Measurements from ENCODE around the gene POLR3G. TPM values are rescaled to one million over a fixed set of nuclear protein-coding genes. Genes with fewer than 3 reads are reported as not detected.
A peak's percentile ranks its signal among the peaks of the same experiment; 100 is the strongest.

POLR3G gene
- total RNA-seq, 1 experiment from 2014 or later: 4.4 TPM

GRCh38 chr5:90558344-90559192 is 83.9 kb downstream of the POLR3G start, which contains the start of gene ADGRV1:
Gene ADGRV1, plus strand, starts transcription at chr5:90558797. Its CDS starts 99 bp downstream, at chr5:90558896.
- peak within 1 kb of the TSS; percentile 79 for H2AFZ ChIP-seq
- peak within 1 kb of the TSS; percentile 54 for H3K4me3 ChIP-seq
- no peak within 1 kb of the TSS for H3K27ac ChIP-seq
- BruUV-seq (replicated peaks): no TSS peak
- no peaks in the 10 kb centered on the region for H4K20me1 ChIP-seq (ENCODE audit: insufficient read depth)
- H3F3A ChIP-seq (ENCODE audit: insufficient read depth, low read depth): no peaks in the 10 kb centered on the region
- H3K9me2 ChIP-seq (ENCODE audit: insufficient read depth): no peaks in the 10 kb centered on the region
- no peaks in the 10 kb centered on the region for H3K79me2 ChIP-seq (ENCODE audit: low read depth)
- DNase-seq: peak; percentile 82 to 88
- peaks cover 44% of the 10 kb centered on the region for H3K27me3 ChIP-seq (ENCODE audit: insufficient read depth, low read depth)
- ChIA-PET CTCF (no interaction called here), POLR2A (ENCODE audit: unreplicated experiment) (no interaction called here)
- intact Hi-C loops (cut with micrococcal nuclease; ENCODE audit: unreplicated experiment): no loop called here
- TF ChIP-seq EZH2 (IDR thresholded peaks at IDR 0.05; ENCODE audit: low read depth) (no peak), CTCF (conservative IDR thresholded peaks at IDR 0.05) (no peak)
- H3K36me3 ChIP-seq (ENCODE audit: low read depth): no peaks in the 10 kb centered on the region
- 0 out of 2 replicates have a peak, but pooled peaks cover 4% of the 10 kb centered on the region for H3K4me1 ChIP-seq (replicated peaks; ENCODE audit: insufficient read depth)
- H3K4me2 ChIP-seq: peak within 1 kb of the TSS; percentile 87
- no peaks in the 10 kb centered on the region for H3K9me3 ChIP-seq (ENCODE audit: insufficient read depth, low read depth)

- ChIA-PET CTCF (no interaction called here), POLR2A (ENCODE audit: unreplicated experiment) (no interaction called here)
- no peak for DNase-seq
- Histone ChIP-seq H3K4me2 (no peak overlapping the region), H3K79me2 (ENCODE audit: low read depth) (no peaks in the 10 kb centered on the region), H3K4me1 (replicated peaks; ENCODE audit: insufficient read depth) (0 out of 2 replicates have a peak, but pooled peaks cover 4% of the 10 kb centered on the region), H3K9me3 (ENCODE audit: insufficient read depth, low read depth) (no peaks in the 10 kb centered on the region), H3K4me3 (no peak overlapping the region), H3K9me2 (ENCODE audit: insufficient read depth) (no peaks in the 10 kb centered on the region), H3F3A (ENCODE audit: insufficient read depth, low read depth) (no peaks in the 10 kb centered on the region), H3K27me3 (ENCODE audit: insufficient read depth, low read depth) (peaks cover 22% of the 10 kb centered on the region), H2AFZ (no peak overlapping the region), H3K27ac (no peak overlapping the region), H3K36me3 (ENCODE audit: low read depth) (no peaks in the 10 kb centered on the region), H4K20me1 (ENCODE audit: insufficient read depth) (no peaks in the 10 kb centered on the region)
- BruUV-seq (replicated peaks): no TSS peak
- no peak for TF ChIP-seq EZH2 (IDR thresholded peaks at IDR 0.05; ENCODE audit: low read depth)
- TF ChIP-seq CTCF (conservative IDR thresholded peaks at IDR 0.05): no peak
- intact Hi-C loops (cut with micrococcal nuclease; ENCODE audit: unreplicated experiment): no loop called here
Observed at GRCh38 chr5:90560771-90561170, 86.1 kb downstream of the POLR3G start.

- Histone ChIP-seq H3K27me3 (ENCODE audit: insufficient read depth, low read depth) (peaks cover 12% of the 10 kb centered on the region), H3K9me3 (ENCODE audit: insufficient read depth, low read depth) (peaks cover 1% of the 10 kb centered on the region; the same call in 1 of the 2 replicates)
- POLR2A ChIA-PET (ENCODE audit: unreplicated experiment): no interaction called here
Observed at GRCh38 chr5:90561766-90562165, 87.1 kb downstream of the POLR3G start.

More at GRCh38 chr5:90561766-90562165, 87.1 kb downstream of the POLR3G start:
- no peaks in the 10 kb centered on the region for H4K20me1 ChIP-seq (ENCODE audit: insufficient read depth)
- no TSS peak for BruUV-seq (replicated peaks)
- no peak overlapping the region for H3K4me3 ChIP-seq
- H3F3A ChIP-seq (ENCODE audit: insufficient read depth, low read depth): no peaks in the 10 kb centered on the region
- intact Hi-C loops (cut with micrococcal nuclease; ENCODE audit: unreplicated experiment): no loop called here
- no peaks in the 10 kb centered on the region for H3K79me2 ChIP-seq (ENCODE audit: low read depth)
- H2AFZ ChIP-seq: no peak overlapping the region
- no peak for TF ChIP-seq CTCF (conservative IDR thresholded peaks at IDR 0.05)
- no peak for TF ChIP-seq EZH2 (IDR thresholded peaks at IDR 0.05; ENCODE audit: low read depth)
- H3K4me2 ChIP-seq: no peak overlapping the region
- no peak overlapping the region for H3K27ac ChIP-seq
- 0 out of 2 replicates have a peak, but pooled peaks cover 4% of the 10 kb centered on the region for H3K4me1 ChIP-seq (replicated peaks; ENCODE audit: insufficient read depth)
- no peaks in the 10 kb centered on the region for H3K9me2 ChIP-seq (ENCODE audit: insufficient read depth)
- CTCF ChIA-PET: no interaction called here
- DNase-seq: no peak
- H3K36me3 ChIP-seq (ENCODE audit: low read depth): no peaks in the 10 kb centered on the region

All from PC-9 (cell line).